IMR-90 (cell line): ENCODE measurements around the gene CTNNA2. TPM values are rescaled to one million over a fixed set of nuclear protein-coding genes. Genes with fewer than 3 reads are reported as not detected.

Experiments used
- ATAC-seq: fragments of 200-7000 bp; cut with Tn5 transposase; 2 replicates; pipeline ENCODE4 v1.9.1; 2020; ENCODE audit warnings: low read depth, mild to moderate bottlenecking, moderate library complexity
- BruUV-seq: library from RNA; stranded (reverse); fragments of 400-500 nt; replicated peaks from 2 replicates; lab custom pipeline; 2021; lab: Mats Ljungman, UMichigan
- CTCF ChIA-PET: fragments of 300-600 bp; formaldehyde crosslinking; extraction: SDS; loops from one replicate; lab custom pipeline; 2021; ENCODE audit warnings: antibody characterized with exemption; lab: Yijun Ruan, JAX
- POLR2A ChIA-PET: fragments of 300-600 bp; sonication (Branson Sonifier 250); formaldehyde crosslinking; loops from one replicate; lab custom pipeline; 2022; ENCODE audit warnings: antibody characterized with exemption; ENCODE audit not compliant: unreplicated experiment; lab: Charles Lee
- DNase-seq: peaks from one replicate; pipeline ENCODE4 v3.0.0; 2013
- H2AFZ ChIP-seq: replicated peaks from 2 replicates; pipeline ENCODE3; 2013; ENCODE audit warnings: low read length, mild to moderate bottlenecking; ENCODE audit not compliant: poor library complexity
- H2AK5ac ChIP-seq: 2 replicates; pipeline ENCODE4 v1.6.1; 2013; ENCODE audit warnings: low read depth, low read length, inconsistent platforms
- H2AK9ac ChIP-seq: replicated peaks from 2 replicates; pipeline ENCODE3; 2013; ENCODE audit warnings: mild to moderate bottlenecking, low read depth, low read length, moderate library complexity; ENCODE audit not compliant: poor library complexity
- H2BK120ac ChIP-seq: 2 replicates; pipeline ENCODE4 v1.6.1; 2013; ENCODE audit warnings: low read depth, low read length, inconsistent platforms
- H2BK15ac ChIP-seq: 3 replicates; pipeline ENCODE4 v1.6.1; 2013; ENCODE audit warnings: low read depth, low read length, inconsistent platforms
- H2BK20ac ChIP-seq: 2 replicates; pipeline ENCODE4 v1.6.1; 2013; ENCODE audit warnings: low read depth, mild to moderate bottlenecking, inconsistent platforms, low read length, moderate library complexity
- H2BK5ac ChIP-seq: 2 replicates; pipeline ENCODE4 v1.6.1; 2013; ENCODE audit warnings: mild to moderate bottlenecking, low read depth, low read length, inconsistent platforms; ENCODE audit not compliant: poor library complexity, severe bottlenecking
- H3K14ac ChIP-seq: replicated peaks from 2 replicates; pipeline ENCODE4 v1.6.1; 2013; ENCODE audit warnings: low read depth, low read length, inconsistent platforms
- H3K18ac ChIP-seq: 2 replicates; pipeline ENCODE4 v1.6.1; 2013; ENCODE audit warnings: low read depth, low read length, control low read depth
- H3K23ac ChIP-seq: 2 replicates; pipeline ENCODE4 v1.6.1; 2013; ENCODE audit warnings: low read depth, low read length, inconsistent platforms
- H3K27ac ChIP-seq: 2 replicates; pipeline ENCODE4 v1.5.1; 2013; ENCODE audit warnings: mild to moderate bottlenecking, control low read depth, low read length; ENCODE audit not compliant: insufficient read depth
- H3K27me3 ChIP-seq: 2 replicates; pipeline ENCODE4 v1.6.1; 2013; ENCODE audit warnings: low read length; ENCODE audit not compliant: control insufficient read depth, insufficient read depth
- H3K36me3 ChIP-seq: 2 replicates; pipeline ENCODE4 v1.6.1; 2013; ENCODE audit warnings: low read length, mixed read lengths; ENCODE audit not compliant: control insufficient read depth, insufficient read depth
- H3K4ac ChIP-seq: 2 replicates; pipeline ENCODE4 v1.6.1; 2013; ENCODE audit warnings: low read depth, low read length, inconsistent platforms
- H3K4me1 ChIP-seq: 2 replicates; pipeline ENCODE4 v1.6.1; 2013; ENCODE audit warnings: low read length, mixed read lengths; ENCODE audit not compliant: control insufficient read depth, insufficient read depth
- H3K4me2 ChIP-seq: 2 replicates; pipeline ENCODE4 v1.6.1; 2013; ENCODE audit warnings: low read depth, mild to moderate bottlenecking, control low read depth, low read length, moderate library complexity
- H3K4me3 ChIP-seq: 2 replicates; pipeline ENCODE4 v1.5.1; 2013; ENCODE audit warnings: low read depth, mild to moderate bottlenecking, control low read depth, low read length, moderate library complexity; ENCODE audit not compliant: insufficient read depth
- H3K56ac ChIP-seq: 2 replicates; pipeline ENCODE4 v1.6.1; 2013; ENCODE audit warnings: low read length, inconsistent platforms; ENCODE audit not compliant: insufficient read depth; ENCODE audit errors: extremely low read depth
- H3K79me1 ChIP-seq, 2 experiments: 2 replicates each; pipeline ENCODE4 v1.6.1; 2013; ENCODE audit warnings: low read length in 2 of 2, inconsistent platforms in 1 of 2, low read depth in 1 of 2
- H3K9ac ChIP-seq: 2 replicates; pipeline ENCODE4 v1.6.1; 2013; ENCODE audit warnings: low read depth, low read length, control low read depth
- H3K9me1 ChIP-seq: 2 replicates; pipeline ENCODE4 v1.6.1; 2013; ENCODE audit warnings: low read length, inconsistent platforms; ENCODE audit not compliant: insufficient read depth
- H3K9me3 ChIP-seq: 2 replicates; pipeline ENCODE4 v1.6.1; 2013; ENCODE audit warnings: low read length; ENCODE audit not compliant: control insufficient read depth, insufficient read depth
- H4K20me1 ChIP-seq: 2 replicates; pipeline ENCODE4 v1.6.1; 2013; ENCODE audit warnings: low read length, inconsistent platforms; ENCODE audit not compliant: insufficient read depth
- H4K5ac ChIP-seq: 2 replicates; pipeline ENCODE4 v1.6.1; 2013; ENCODE audit warnings: mild to moderate bottlenecking, low read depth, low read length, control low read depth
- H4K8ac ChIP-seq, 2 experiments: 2 replicates each; pipeline ENCODE4 v1.6.1; 2013; ENCODE audit warnings: low read depth in 2 of 2, low read length in 2 of 2, control low read depth in 1 of 2, inconsistent platforms in 1 of 2
- H4K91ac ChIP-seq: 2 replicates; pipeline ENCODE4 v1.6.1; 2013; ENCODE audit warnings: low read depth, low read length, inconsistent platforms; ENCODE audit not compliant: insufficient read depth
- FOS ChIP-seq: fragments of 150-350 bp; IDR thresholded peaks from 2 replicates; pipeline ENCODE4 v1.6.1; 2016; ENCODE audit warnings: low read depth, low read length
- USF2 ChIP-seq: fragments of 150-350 bp; IDR thresholded peaks from 2 replicates; pipeline ENCODE4 v1.6.1; 2017; ENCODE audit warnings: mild to moderate bottlenecking, antibody characterized with exemption, low read length, low read depth
- WGBS, 2 experiments: methylation state at CpG; one replicate each; pipeline versions ENCODE4 v1.1.5 to v1.1.7; 2013; ENCODE audit warnings: missing lambda C conversion rate in 2 of 2; ENCODE audit not compliant: insufficient read length in 1 of 2; ENCODE audit errors: extremely low coverage in 2 of 2; 5-methylcytosine and 5-hydroxymethylcytosine counted together
- dilution Hi-C: fragments of 300-500 bp; cut with HindIII; formaldehyde crosslinking; loops from one replicate; pipeline ENCODE4 v1.14.3; 2018; ENCODE audit warnings: low sequenced_read_pairs; ENCODE audit not compliant: unreplicated experiment
- in situ Hi-C: fragments of 300-500 bp; cut with MboI; formaldehyde crosslinking; loops from 3 replicates; pipeline ENCODE4 v1.14.3; 2019; ENCODE audit warnings: low sequenced_read_pairs, inconsistent platforms, mixed read lengths
- intact Hi-C: fragments of 100-400 bp; cut with micrococcal nuclease; formaldehyde crosslinking; loops from 2 replicates; pipeline ENCODE4 v1.10.0; 2022
- polyA plus RNA-seq, 3 experiments: library from polyadenylated mRNA; depleted of rRNA; stranded (reverse); fragments of >200 nt; gene quantifications; 2 replicates each; pipeline ENCODE4 v1.2.3, GENCODE V29; 2012; ENCODE audit warnings: low replicate concordance in 1 of 3
- total RNA-seq: library from RNA; depleted of rRNA; stranded (reverse); fragments of >200 nt; gene quantifications from 2 replicates; pipeline ENCODE4 v1.2.3, GENCODE V29; 2012

CTNNA2 gene
- total and polyA plus RNA-seq, 2 of the 4 experiments (the other 2 are of a cell fraction), result not detected

GRCh38 chr2:80247339-80247738, 734.5 kb downstream of the CTNNA2 start:
- Histone ChIP-seq H2AFZ (no peak overlapping the region), H2AK9ac (no peak overlapping the region), H4K5ac (no peak overlapping the region), H3K79me1 (no peaks in the 10 kb centered on the region), H4K8ac (no peak overlapping the region), H2BK5ac (no peak overlapping the region), H2BK120ac (no peak overlapping the region), H3K4ac (no peak overlapping the region), H3K4me2 (no peak overlapping the region), H2AK5ac (no peak overlapping the region), H3K14ac (no peak overlapping the region), H3K9ac (no peak overlapping the region), H3K56ac (no peak overlapping the region), H4K20me1 (no peaks in the 10 kb centered on the region), H3K4me1 (no peaks in the 10 kb centered on the region), H3K27me3 (no peaks in the 10 kb centered on the region; the same call in none of the 2 replicates), H3K18ac (no peak overlapping the region), H3K23ac (no peak overlapping the region), H4K91ac (no peak overlapping the region), H3K9me3 (no peaks in the 10 kb centered on the region), H2BK20ac (no peak overlapping the region), H3K36me3 (no peaks in the 10 kb centered on the region), H2BK15ac (no peak overlapping the region), H3K9me1 (no peaks in the 10 kb centered on the region), H3K27ac (no peak overlapping the region), H3K4me3 (no peak overlapping the region)
- no TSS peak for BruUV-seq
- ChIA-PET POLR2A (no interaction called here), CTCF (interaction anchor here (1.0 kb wide), 1 partner anchor 9 kb away, joined by 3 read pairs; no protein-coding TSS in a partner anchor)
- no peak for ATAC-seq
- TF ChIP-seq FOS, result no peak
- TF ChIP-seq USF2, result no peak
- intact Hi-C loops, result no loop called here
- in situ Hi-C loops, result no loop called here
- no CpG with 5 or more reads among the region's 3 CpGs for WGBS, 2 experiments
- dilution Hi-C loops, result no loop called here
- no peak for DNase-seq
